SU-DHL-6 (cell line): ENCODE data around the gene GAGE12J.

Experiments
- H2AFZ ChIP-seq: fragments of 200-600 bp; sonication (generic); 2 replicates; pipeline ENCODE4 v1.6.1; 2014; ENCODE audit warnings: low read depth, mild to moderate bottlenecking, moderate library complexity, mixed read lengths, antibody characterized with exemption, low read length; ENCODE audit not compliant: severe bottlenecking
- H3F3A ChIP-seq: fragments of 200-600 bp; shearing (Covaris generic); 2 replicates; pipeline ENCODE4 v1.6.0; 2016; ENCODE audit warnings: antibody characterized with exemption, mild to moderate bottlenecking; ENCODE audit not compliant: insufficient read depth
- H3K27ac ChIP-seq: fragments of 200-600 bp; sonication (generic); 2 replicates; pipeline ENCODE4 v1.5.1; 2016; ENCODE audit warnings: low read depth, mild to moderate bottlenecking, low read length, moderate library complexity, mixed read lengths
- H3K27me3 ChIP-seq: fragments of 200-600 bp; sonication (generic), shearing (Covaris generic); 2 replicates; pipeline ENCODE4 v1.6.0; 2014; ENCODE audit warnings: mild to moderate bottlenecking, low read length
- H3K36me3 ChIP-seq: fragments of 200-600 bp; sonication (generic); 2 replicates; pipeline ENCODE4 v1.6.1; 2014; ENCODE audit warnings: mild to moderate bottlenecking, low read length, mixed read lengths
- H3K4me2 ChIP-seq: fragments of 300-600, 200-600 bp; shearing (Covaris generic), sonication (generic); 2 replicates; pipeline ENCODE4 v1.6.0; 2014; ENCODE audit warnings: low read length, low read depth, mild to moderate bottlenecking; ENCODE audit not compliant: poor library complexity, severe bottlenecking
- H3K4me3 ChIP-seq: fragments of 200-600 bp; sonication (generic); 2 replicates; pipeline ENCODE4 v1.5.1; 2014; ENCODE audit warnings: antibody characterized with exemption, low read length, mild to moderate bottlenecking, mixed read lengths; ENCODE audit not compliant: insufficient read depth, poor library complexity, severe bottlenecking
- H3K79me2 ChIP-seq: fragments of 200-600 bp; sonication (generic); 2 replicates; pipeline ENCODE4 v1.6.1; 2014; ENCODE audit warnings: mild to moderate bottlenecking, low read length, moderate library complexity; ENCODE audit not compliant: insufficient read depth
- H3K9ac ChIP-seq: fragments of 200-600 bp; sonication (generic); 2 replicates; pipeline ENCODE4 v1.7.0; 2014; ENCODE audit warnings: mild to moderate bottlenecking, low read length
- H3K9me2 ChIP-seq: fragments of 200-600 bp; sonication (generic); replicated peaks from 2 replicates; pipeline ENCODE4 v1.6.1; 2014; ENCODE audit warnings: low read length; ENCODE audit not compliant: insufficient read depth
- H3K9me3 ChIP-seq: fragments of 200-600 bp; sonication (generic); 2 replicates; pipeline ENCODE4 v1.6.1; 2014; ENCODE audit warnings: low read length, mixed read lengths; ENCODE audit not compliant: insufficient read depth
- H4K20me1 ChIP-seq: fragments of 200-600 bp; sonication (generic); 2 replicates; pipeline ENCODE4 v1.6.1; 2014; ENCODE audit warnings: low read depth, mild to moderate bottlenecking, antibody characterized with exemption, low read length, moderate library complexity, mixed read lengths
- CTCF ChIP-seq: fragments of 200-600 bp; sonication (generic); IDR thresholded peaks from one replicate; pipeline ENCODE4 v1.5.1; 2017; ENCODE audit warnings: antibody characterized with exemption, mild to moderate bottlenecking, low read length, moderate library complexity; ENCODE audit not compliant: insufficient read depth, poor library complexity, severe bottlenecking
- EZH2phosphoT487 ChIP-seq: fragments of 200-600 bp; sonication (generic), shearing (Covaris generic); conservative IDR thresholded peaks from 2 replicates; pipeline ENCODE4 v1.6.1; 2018; ENCODE audit warnings: mild to moderate bottlenecking, antibody characterized with exemption, low read length, moderate library complexity, mixed read lengths

The GAGE12J gene

GRCh38 chrX:49276671-49277534 lies 44.9 kb upstream of the GAGE12J start:
- Histone ChIP-seq H3K27me3 (no peaks in the 10 kb centered on the region), H2AFZ (no peak overlapping the region), H3K4me2 (no peak overlapping the region), H3K9me3 (no peaks in the 10 kb centered on the region), H3K27ac (no peak overlapping the region), H3K79me2 (no peaks in the 10 kb centered on the region), H3K9me2 (no peaks in the 10 kb centered on the region), H3K4me3 (no peak overlapping the region), H3F3A (no peaks in the 10 kb centered on the region), H3K9ac (no peak overlapping the region), H4K20me1 (no peaks in the 10 kb centered on the region), H3K36me3 (no peaks in the 10 kb centered on the region)
- TF ChIP-seq CTCF (no peak), EZH2phosphoT487 (no peak)

GRCh38 chrX:49277535-49277830 lies 44.4 kb upstream of the GAGE12J start:
- no peak overlapping the region for H3K4me2 ChIP-seq
- no peaks in the 10 kb centered on the region for H3K79me2 ChIP-seq
- H4K20me1 ChIP-seq = no peaks in the 10 kb centered on the region
- TF ChIP-seq EZH2phosphoT487 (no peak), CTCF (no peak)
- H3K27me3 ChIP-seq = no peaks in the 10 kb centered on the region
- no peak overlapping the region for H3K9ac ChIP-seq
- no peak overlapping the region for H3K4me3 ChIP-seq
- no peak overlapping the region for H3K27ac ChIP-seq
- H3K9me3 ChIP-seq = no peaks in the 10 kb centered on the region
- H3K36me3 ChIP-seq = no peaks in the 10 kb centered on the region
- H3F3A ChIP-seq = no peaks in the 10 kb centered on the region
- H3K9me2 ChIP-seq = no peaks in the 10 kb centered on the region
- no peak overlapping the region for H2AFZ ChIP-seq

GRCh38 chrX:49278081-49278480 lies 43.8 kb upstream of the GAGE12J start:
- H3K4me3 ChIP-seq = no peak overlapping the region
- no peaks in the 10 kb centered on the region for H3K9me3 ChIP-seq
- TF ChIP-seq CTCF = no peak
- no peak for TF ChIP-seq EZH2phosphoT487

More at GRCh38 chrX:49278081-49278480, 43.8 kb upstream of the GAGE12J start:
- H3K9me2 ChIP-seq = no peaks in the 10 kb centered on the region
- no peak overlapping the region for H3K4me2 ChIP-seq
- no peak overlapping the region for H3K9ac ChIP-seq
- H3K27ac ChIP-seq = no peak overlapping the region
- no peaks in the 10 kb centered on the region for H3F3A ChIP-seq
- no peaks in the 10 kb centered on the region for H3K36me3 ChIP-seq
- H4K20me1 ChIP-seq = no peaks in the 10 kb centered on the region
- no peaks in the 10 kb centered on the region for H3K79me2 ChIP-seq
- H2AFZ ChIP-seq = no peak overlapping the region
- H3K27me3 ChIP-seq = no peaks in the 10 kb centered on the region
